Body of pancreas (tissue), 4 donors: ENCODE measurements around the gene KCNJ10. TPM values are rescaled to one million over a fixed set of nuclear protein-coding genes. Genes with fewer than 3 reads are reported as not detected.
A peak's percentile ranks its signal among the peaks of the same experiment; 100 is the strongest.

Source experiments
- ATAC-seq: fragments of 150-250 bp; one replicate; pipeline ENCODE4 v1.9.1; 2016
- DNase-seq, 4 donors: peaks; one replicate each; pipeline ENCODE4 v3.0.0-alpha.2; 2019
- H3K27ac ChIP-seq, 4 donors: fragments of 200-600 bp; sonication (generic); 1 replicate in 3 of 4; 2 replicates in 1 of 4; pipeline versions ENCODE4 v1.5.1 to v1.6.1; 2016 to 2019; ENCODE audit warnings: mild to moderate bottlenecking in 1 of 4, mixed read lengths in 1 of 4, moderate library complexity in 1 of 4
- H3K27me3 ChIP-seq, 2 donors: fragments of 200-600 bp; sonication (generic); one replicate each; pipeline ENCODE4 v1.6.0; 2016; ENCODE audit warnings: mild to moderate bottlenecking in 1 of 2
- H3K36me3 ChIP-seq, 2 donors: fragments of 200-600 bp; sonication (generic); replicated peaks in 1 of 2; 2 replicates each; pipeline ENCODE4 v1.5.1; 2016; ENCODE audit warnings: low read depth in 2 of 2; ENCODE audit not compliant: insufficient read depth in 1 of 2
- H3K4me1 ChIP-seq: fragments of 200-600 bp; sonication (generic); one replicate; pipeline ENCODE4 v1.6.0; 2016
- H3K4me3 ChIP-seq, 2 donors: fragments of 200-600 bp; sonication (generic); 1 replicate in 1 of 2; 2 replicates in 1 of 2; pipeline ENCODE4 v1.5.1; 2016 to 2019
- H3K9me3 ChIP-seq, 3 donors: fragments of 200-600 bp; sonication (generic); 1 replicate in 2 of 3; 2 replicates in 1 of 3; pipeline ENCODE4 v1.5.1; 2016
- POLR2A ChIP-seq, 3 donors: fragments of 450-650 bp; IDR thresholded peaks; one replicate each; pipeline ENCODE4 v1.6.1; 2016; ENCODE audit warnings: antibody characterized with exemption in 3 of 3, mild to moderate bottlenecking in 2 of 3
- WGBS, 2 donors: methylation state at CpG; one replicate each; pipeline ENCODE4 v1.1.5; 2017; 5-methylcytosine and 5-hydroxymethylcytosine counted together
- intact Hi-C: fragments of 100-400 bp; cut with DNase I; formaldehyde crosslinking; loops from one replicate; pipeline ENCODE4 v1.15.1; 2023
- total RNA-seq, 2 donors: library from RNA; depleted of rRNA; stranded (reverse); fragments of >200 nt; gene quantifications; one replicate each; pipeline ENCODE4 v1.1.0, GENCODE V29; 2016
- TF ChIP-seq, protein P1 (sequence below), 7 experiments: fragments of 450-650 bp in 4 of 7; fragments of 200-600 bp in 3 of 7; sonication (generic) in 3 of 7; IDR thresholded peaks; one replicate each; pipeline ENCODE4 v1.5.1; 2016 to 2019; ENCODE audit warnings: antibody characterized with exemption in 7 of 7

Gene KCNJ10
- total RNA-seq, 2 donors from 2014 or later: not detected

- WGBS, 2 donors: 82 to 88% methylated on average over 4 of the region's 4 CpGs
- Histone ChIP-seq H3K4me3 (no peak overlapping the region), H3K27me3 (no peaks in the 10 kb centered on the region), H3K27ac (peak overlapping the region in 1 of 4 donors; percentile 4), H3K9me3 (no peaks in the 10 kb centered on the region), H3K4me1 (peaks cover 46% of the 10 kb centered on the region), H3K36me3 (peaks cover 0 to 8% of the 10 kb centered on the region in 2 donors)
- TF ChIP-seq, protein P1, sequence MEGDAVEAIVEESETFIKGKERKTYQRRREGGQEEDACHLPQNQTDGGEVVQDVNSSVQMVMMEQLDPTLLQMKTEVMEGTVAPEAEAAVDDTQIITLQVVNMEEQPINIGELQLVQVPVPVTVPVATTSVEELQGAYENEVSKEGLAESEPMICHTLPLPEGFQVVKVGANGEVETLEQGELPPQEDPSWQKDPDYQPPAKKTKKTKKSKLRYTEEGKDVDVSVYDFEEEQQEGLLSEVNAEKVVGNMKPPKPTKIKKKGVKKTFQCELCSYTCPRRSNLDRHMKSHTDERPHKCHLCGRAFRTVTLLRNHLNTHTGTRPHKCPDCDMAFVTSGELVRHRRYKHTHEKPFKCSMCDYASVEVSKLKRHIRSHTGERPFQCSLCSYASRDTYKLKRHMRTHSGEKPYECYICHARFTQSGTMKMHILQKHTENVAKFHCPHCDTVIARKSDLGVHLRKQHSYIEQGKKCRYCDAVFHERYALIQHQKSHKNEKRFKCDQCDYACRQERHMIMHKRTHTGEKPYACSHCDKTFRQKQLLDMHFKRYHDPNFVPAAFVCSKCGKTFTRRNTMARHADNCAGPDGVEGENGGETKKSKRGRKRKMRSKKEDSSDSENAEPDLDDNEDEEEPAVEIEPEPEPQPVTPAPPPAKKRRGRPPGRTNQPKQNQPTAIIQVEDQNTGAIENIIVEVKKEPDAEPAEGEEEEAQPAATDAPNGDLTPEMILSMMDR (IDR thresholded peaks at IDR 0.05): no peak
- no peak for TF ChIP-seq POLR2A (IDR thresholded peaks at IDR 0.05)
- ATAC-seq (no peak), DNase-seq (no peak)
- intact Hi-C loops: no loop called here
These were observed 24.3 kb upstream of the KCNJ10 start for GRCh38 chr1:160094291-160094625.

GRCh38 chr1:160093624-160094290 lies 23.8 kb upstream of the KCNJ10 start:
- peaks cover 0 to 8% of the 10 kb centered on the region in 2 donors for H3K36me3 ChIP-seq
- peaks cover 44% of the 10 kb centered on the region for H3K4me1 ChIP-seq
- H3K27ac ChIP-seq: peak overlapping the region in 1 of 4 donors; percentile 4
- peak in 1 of 4 donors; percentile 51 for DNase-seq
- H3K27me3 ChIP-seq: no peaks in the 10 kb centered on the region
- TF ChIP-seq POLR2A (IDR thresholded peaks at IDR 0.05): no peak
- TF ChIP-seq, protein P1 (IDR thresholded peaks at IDR 0.05): no peak
- H3K9me3 ChIP-seq: no peaks in the 10 kb centered on the region
- H3K4me3 ChIP-seq: no peak overlapping the region
- intact Hi-C loops: no loop called here
- 73 to 78% methylated on average over 7 to 15 of the region's 21 CpGs for WGBS, 2 donors
- no peak for ATAC-seq

GRCh38 chr1:160093069-160093395 lies 23.1 kb upstream of the KCNJ10 start:
- Histone ChIP-seq H3K4me1 (peaks cover 44% of the 10 kb centered on the region), H3K36me3 (peaks cover 0 to 8% of the 10 kb centered on the region in 2 donors), H3K27ac (no peak overlapping the region), H3K27me3 (no peaks in the 10 kb centered on the region), H3K4me3 (no peak overlapping the region), H3K9me3 (no peaks in the 10 kb centered on the region)
- intact Hi-C loops: no loop called here
- DNase-seq: no peak
- TF ChIP-seq, protein P1 (IDR thresholded peaks at IDR 0.05): no peak
- no peak for TF ChIP-seq POLR2A (IDR thresholded peaks at IDR 0.05)
- 86 to 87% methylated on average over 4 to 8 of the region's 9 CpGs for WGBS, 2 donors
- no peak for ATAC-seq

- ATAC-seq (no peak), DNase-seq (no peak)
These were observed 22.6 kb upstream of the KCNJ10 start for GRCh38 chr1:160092366-160093068.

More at GRCh38 chr1:160092366-160093068, 22.6 kb upstream of the KCNJ10 start:
- H3K9me3 ChIP-seq: no peaks in the 10 kb centered on the region
- H3K27ac ChIP-seq: no peak overlapping the region
- no peak overlapping the region for H3K4me3 ChIP-seq
- intact Hi-C loops: no loop called here
- no peak for TF ChIP-seq POLR2A (IDR thresholded peaks at IDR 0.05)
- TF ChIP-seq, protein P1 (IDR thresholded peaks at IDR 0.05): no peak
- H3K36me3 ChIP-seq: peaks cover 0 to 8% of the 10 kb centered on the region in 2 donors
- no peaks in the 10 kb centered on the region for H3K27me3 ChIP-seq
- peaks cover 39% of the 10 kb centered on the region for H3K4me1 ChIP-seq
- WGBS, 2 donors: 92 to 94% methylated on average over 5 to 32 of the region's 32 CpGs
